Urinary bladder (tissue), 4 donors: ENCODE results near the gene GFRA1. TPM values are rescaled to one million over a fixed set of nuclear protein-coding genes. Genes with fewer than 3 reads are reported as not detected.
"Not testable (repeated sequence)": the region's sequence is repeated elsewhere in the genome, so short reads cannot be mapped to it uniquely, and the experiment has no call there.

ENCODE experiments used
- DNase-seq: peaks from one replicate; pipeline ENCODE4 v3.0.0-alpha.2; 2015; ENCODE audit errors: extremely low spot score
- H3K27ac ChIP-seq: one replicate; pipeline ENCODE4 v1.5.1; 2013; ENCODE audit warnings: low read depth, mild to moderate bottlenecking, moderate library complexity
- H3K36me3 ChIP-seq: one replicate; pipeline ENCODE4 v1.6.1; 2013; ENCODE audit warnings: mild to moderate bottlenecking, moderate library complexity; ENCODE audit not compliant: insufficient read depth
- H3K4me1 ChIP-seq: one replicate; pipeline ENCODE4 v1.6.1; 2013; ENCODE audit warnings: mild to moderate bottlenecking, moderate library complexity; ENCODE audit not compliant: insufficient read depth
- H3K4me3 ChIP-seq: one replicate; pipeline ENCODE4 v1.5.1; 2013; ENCODE audit warnings: low read depth, low read length
- WGBS: extraction: QIAGEN DNeasy Blood & Tissue Kit; methylation state at CpG from one replicate; pipeline ENCODE4 v1.1.7; 2013; 5-methylcytosine and 5-hydroxymethylcytosine counted together
- polyA plus RNA-seq: library from polyadenylated mRNA; stranded (reverse); fragments of 200-250 nt; gene quantifications from one replicate; pipeline ENCODE4 v1.2.3, GENCODE V29; 2013
- total RNA-seq: library from RNA; depleted of rRNA; stranded (reverse); fragments of >200 nt; gene quantifications from one replicate; pipeline ENCODE4 v1.2.3, GENCODE V29; 2014
- donor health status: healthy with polysubstance abuse.
- donor health status: healthy.

The GFRA1 gene
- total and polyA plus RNA-seq, 2 donors = 24.2 to 60.9 TPM

DNA sequence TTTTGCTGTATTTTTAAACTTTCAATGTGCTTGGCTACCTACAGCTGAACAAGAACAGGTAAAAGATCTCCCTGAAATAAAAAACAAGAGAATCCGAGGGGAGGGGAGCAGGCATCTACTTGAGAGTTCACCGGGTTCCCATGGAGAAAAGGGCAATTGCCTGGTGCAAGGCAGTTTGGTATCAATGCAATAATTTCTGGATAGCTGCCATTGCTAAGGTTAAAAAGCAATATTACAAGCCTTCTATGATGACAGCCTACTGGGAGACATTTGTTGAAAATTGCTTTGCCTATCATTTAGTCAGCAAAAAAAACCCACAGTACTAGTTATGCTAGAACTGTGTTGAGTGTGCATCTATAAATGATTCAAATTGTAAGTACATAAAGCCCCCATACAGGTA is 82.1 kb downstream of the GFRA1 start:
- Histone ChIP-seq H3K36me3 (no peaks in the 10 kb centered on the region), H3K4me3 (no peak overlapping the region), H3K4me1 (no peaks in the 10 kb centered on the region), H3K27ac (no peak overlapping the region)
- WGBS = 94% methylated on average over 2 of the region's 2 CpGs
- no peak for DNase-seq

DNA sequence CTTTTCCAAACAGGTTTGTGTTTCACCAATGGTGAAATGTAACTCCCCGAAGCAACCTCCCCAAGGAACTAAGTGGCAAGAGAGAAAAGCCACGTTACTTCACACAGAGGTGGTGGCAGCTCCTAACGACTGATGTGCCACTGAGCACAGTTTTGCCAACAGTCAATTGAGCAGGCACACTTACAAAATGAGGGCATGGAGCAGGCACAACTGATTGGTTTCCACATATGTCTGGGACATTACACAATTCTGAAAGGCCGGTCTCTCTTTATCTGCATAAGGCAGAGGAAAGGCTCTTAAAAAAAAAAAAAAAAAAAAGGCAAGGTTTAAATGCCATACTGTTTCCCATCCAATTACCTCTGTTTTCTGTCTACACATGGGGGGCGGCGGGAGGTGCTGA is 86.7 kb downstream of the GFRA1 start:
- no peaks in the 10 kb centered on the region for H3K36me3 ChIP-seq
- H3K27ac ChIP-seq = no peak overlapping the region
- no peak overlapping the region for H3K4me3 ChIP-seq
- no peaks in the 10 kb centered on the region for H3K4me1 ChIP-seq
- no peak for DNase-seq
- WGBS = 94% methylated on average over 6 of the region's 6 CpGs

DNA sequence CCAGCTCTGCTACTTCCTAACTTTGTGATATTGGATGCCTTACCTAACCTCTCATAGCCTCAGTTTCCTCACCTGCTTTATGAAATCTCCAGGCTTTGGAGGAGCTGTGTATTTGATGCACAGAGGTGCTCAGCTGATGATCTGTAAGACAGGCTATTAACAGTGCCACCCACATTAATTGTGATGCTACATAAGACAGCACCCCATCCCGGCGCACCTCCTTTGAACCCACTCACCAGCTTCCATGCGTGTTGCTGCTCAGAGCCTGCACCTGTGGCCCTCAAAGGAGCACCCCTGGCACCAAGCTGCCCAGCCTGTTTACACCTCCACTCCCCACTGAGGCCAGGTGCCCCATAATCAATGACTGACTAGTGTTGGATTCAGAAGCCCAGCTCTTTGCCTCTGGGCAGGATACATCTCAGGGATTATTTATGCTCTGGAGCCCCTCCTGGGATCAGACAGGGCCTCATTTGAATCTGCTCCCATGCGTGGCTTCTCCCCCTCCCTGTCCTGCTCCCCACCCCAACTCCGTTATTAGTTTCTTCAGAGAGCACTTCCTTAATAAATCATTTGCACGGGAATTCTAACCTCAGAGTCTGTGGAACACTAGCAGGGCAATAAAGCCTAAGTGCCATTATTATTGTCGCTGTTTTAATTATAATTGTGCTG is 87.7 kb downstream of the GFRA1 start:
- Histone ChIP-seq H3K4me3 (no peak overlapping the region), H3K36me3 (no peaks in the 10 kb centered on the region), H3K27ac (no peak overlapping the region), H3K4me1 (no peaks in the 10 kb centered on the region)
- DNase-seq = no peak
- WGBS = 80% methylated on average over 7 of the region's 7 CpGs

DNA sequence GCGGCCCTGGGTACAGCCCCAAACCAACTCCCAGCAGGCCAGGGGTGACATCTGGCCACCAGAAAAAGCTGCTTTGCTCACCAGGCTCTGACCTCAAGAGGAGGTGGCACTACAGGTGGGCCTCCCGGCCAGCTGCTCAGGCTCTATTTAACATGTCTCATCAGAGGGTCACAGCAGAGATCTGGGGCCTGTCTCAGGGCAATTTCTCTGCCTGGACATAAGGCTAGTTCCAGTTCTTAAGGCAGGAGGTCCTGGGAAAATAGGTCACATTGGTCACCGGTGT is 88.6 kb downstream of the GFRA1 start:
- no peak for DNase-seq
- H3K4me3 ChIP-seq = no peak overlapping the region
- WGBS = 92% methylated on average over 3 of the region's 3 CpGs

DNA sequence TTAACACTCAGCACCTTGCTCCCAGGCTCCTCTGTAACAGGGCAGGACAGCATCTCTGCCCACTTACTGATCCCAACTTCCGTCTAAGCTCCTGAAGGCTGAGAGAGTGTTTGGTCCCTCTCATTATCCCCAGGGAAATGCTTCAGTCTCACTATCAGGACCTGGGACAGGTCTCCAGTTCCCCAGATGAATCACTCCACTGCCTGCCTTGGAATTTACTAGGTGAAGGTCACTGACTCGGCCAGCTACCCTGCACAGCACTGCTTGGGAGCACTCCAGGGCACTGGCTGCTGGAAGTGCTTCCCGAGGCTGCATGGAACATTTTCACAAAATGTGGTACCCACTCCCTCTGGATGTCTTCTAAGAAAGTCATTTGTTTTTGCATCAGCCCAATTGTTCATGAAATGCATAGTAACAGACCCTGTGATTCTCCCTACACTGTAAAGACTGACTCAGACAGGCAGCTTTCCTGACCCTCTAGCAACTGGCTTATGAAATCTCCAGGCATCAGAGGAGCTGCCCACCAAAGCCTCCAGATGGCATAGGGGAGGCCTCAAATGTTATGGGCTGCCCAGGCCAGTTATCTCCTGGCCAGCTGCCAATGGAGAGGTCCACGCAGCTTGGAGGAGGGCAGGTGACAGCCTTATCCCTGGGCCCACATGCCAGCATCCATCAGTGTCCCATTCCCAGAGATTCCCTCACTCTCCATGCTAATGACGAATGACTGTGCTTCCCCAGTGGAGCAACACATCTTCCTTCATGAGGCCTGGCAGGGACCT is 89.1 kb downstream of the GFRA1 start:
- no peak overlapping the region for H3K4me3 ChIP-seq
- no peak for DNase-seq

More for the DNA sequence above, 88.6 kb downstream of the GFRA1 start:
- H3K27ac ChIP-seq = no peak overlapping the region
- no peaks in the 10 kb centered on the region for H3K4me1 ChIP-seq
- no peaks in the 10 kb centered on the region for H3K36me3 ChIP-seq

DNA sequence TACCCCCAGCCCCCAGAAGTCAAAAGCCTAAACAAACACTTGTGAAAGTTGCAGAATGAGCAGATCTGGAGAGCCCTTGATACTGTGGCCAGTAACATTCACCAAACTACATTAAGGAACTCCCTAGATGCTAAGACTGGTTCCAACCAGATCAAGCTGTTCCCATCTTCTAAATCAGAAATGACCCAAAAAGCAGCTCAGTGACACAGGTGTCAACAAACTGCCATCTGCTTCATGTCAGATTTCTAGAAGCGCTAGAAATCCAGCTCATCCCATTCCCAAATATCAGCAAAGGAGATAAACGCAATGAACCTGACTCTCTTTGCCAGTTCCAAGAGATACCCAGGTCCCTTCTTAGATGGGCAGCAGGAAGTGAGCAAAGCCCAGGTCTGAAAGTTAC is 90.6 kb downstream of the GFRA1 start:
- no peak for DNase-seq
- peaks cover 1% of the 10 kb centered on the region for H3K4me1 ChIP-seq
- H3K27ac ChIP-seq = no peak overlapping the region
- H3K36me3 ChIP-seq = no peaks in the 10 kb centered on the region
- H3K4me3 ChIP-seq = no peak overlapping the region
- WGBS = 97% methylated on average over 2 of the region's 2 CpGs

More for the DNA sequence above, 89.1 kb downstream of the GFRA1 start:
- Histone ChIP-seq H3K27ac (no peak overlapping the region), H3K36me3 (no peaks in the 10 kb centered on the region), H3K4me1 (no peaks in the 10 kb centered on the region)
- 53% methylated on average over 5 of the region's 5 CpGs for WGBS

DNA sequence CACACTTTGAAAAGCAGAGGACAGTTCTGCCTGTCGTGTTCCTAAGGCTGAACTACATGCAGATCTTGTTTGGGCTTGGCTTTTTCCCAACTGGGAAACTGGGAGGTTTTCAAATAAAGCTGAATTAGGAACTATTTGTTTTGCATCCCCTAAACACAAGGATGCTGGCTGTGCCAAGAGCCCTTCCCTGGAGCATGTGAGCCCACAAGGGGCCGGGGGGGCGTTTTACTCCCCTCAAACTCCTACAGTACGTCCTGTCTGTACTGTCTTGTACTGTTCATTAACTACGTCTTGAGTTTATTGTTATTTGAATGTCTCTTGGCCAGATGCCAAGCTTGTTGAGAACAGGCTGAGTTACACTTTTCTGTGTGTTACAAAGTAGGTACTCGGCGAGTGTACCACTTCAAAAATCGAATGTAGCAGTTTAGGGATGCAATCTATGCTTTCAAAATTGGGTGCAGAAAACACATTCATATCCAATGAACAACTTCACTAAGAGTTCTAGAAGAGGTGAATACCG is 94.9 kb downstream of the GFRA1 start:
- H3K27ac ChIP-seq = no peak overlapping the region
- DNase-seq = no peak
- H3K4me1 ChIP-seq = peaks cover 1% of the 10 kb centered on the region

DNA sequence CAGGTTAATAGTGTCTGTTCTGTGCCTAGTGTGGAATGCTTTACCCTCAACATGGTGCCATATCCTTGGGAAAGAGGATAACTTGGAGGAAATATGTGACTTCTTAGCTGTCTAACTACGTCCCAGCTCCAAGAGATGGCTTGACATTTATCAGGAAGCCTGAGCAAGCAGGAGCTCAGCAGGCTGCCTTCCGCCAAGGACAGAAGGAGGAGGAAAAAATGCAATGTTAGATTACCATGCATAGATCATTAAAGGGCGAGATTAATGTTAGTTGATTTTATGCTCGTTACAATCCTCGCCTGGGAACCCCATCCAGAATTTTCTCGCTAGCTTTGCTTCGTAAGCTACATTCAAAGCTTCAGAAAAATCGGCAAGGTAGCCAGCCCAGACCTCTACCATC is 97.8 kb downstream of the GFRA1 start:
- Histone ChIP-seq H3K4me1 (peaks cover 1% of the 10 kb centered on the region), H3K36me3 (no peaks in the 10 kb centered on the region), H3K27ac (no peak overlapping the region), H3K4me3 (no peak overlapping the region)
- DNase-seq = no peak
- 97% methylated on average over 8 of the region's 8 CpGs for WGBS

More for the DNA sequence above, 94.9 kb downstream of the GFRA1 start:
- Histone ChIP-seq H3K36me3 (no peaks in the 10 kb centered on the region), H3K4me3 (no peak overlapping the region)
- 48% methylated on average over 9 of the region's 9 CpGs for WGBS

DNA sequence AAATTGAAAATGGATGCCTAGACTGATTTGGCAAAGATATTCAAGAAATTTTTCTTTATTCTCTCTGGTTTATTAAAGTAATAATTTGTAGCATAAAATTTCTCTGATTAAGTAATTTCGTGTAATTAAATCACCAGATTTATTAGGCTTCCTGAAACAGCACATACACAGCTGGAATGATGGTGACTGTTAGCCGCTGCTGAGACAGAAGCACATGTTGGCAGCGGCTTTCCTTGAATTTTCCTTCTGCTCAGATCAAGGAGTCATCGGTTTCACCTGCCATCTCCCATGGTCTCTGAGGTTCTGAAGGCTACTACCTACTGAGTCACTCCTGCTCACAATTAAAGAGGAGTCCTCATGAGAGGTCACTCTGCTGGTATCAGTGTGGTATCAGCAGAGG is 101.5 kb downstream of the GFRA1 start:
- Histone ChIP-seq H3K27ac (no peak overlapping the region), H3K4me1 (no peaks in the 10 kb centered on the region), H3K36me3 (no peaks in the 10 kb centered on the region), H3K4me3 (no peak overlapping the region)
- DNase-seq = no peak
- WGBS = 89% methylated on average over 4 of the region's 4 CpGs

DNA sequence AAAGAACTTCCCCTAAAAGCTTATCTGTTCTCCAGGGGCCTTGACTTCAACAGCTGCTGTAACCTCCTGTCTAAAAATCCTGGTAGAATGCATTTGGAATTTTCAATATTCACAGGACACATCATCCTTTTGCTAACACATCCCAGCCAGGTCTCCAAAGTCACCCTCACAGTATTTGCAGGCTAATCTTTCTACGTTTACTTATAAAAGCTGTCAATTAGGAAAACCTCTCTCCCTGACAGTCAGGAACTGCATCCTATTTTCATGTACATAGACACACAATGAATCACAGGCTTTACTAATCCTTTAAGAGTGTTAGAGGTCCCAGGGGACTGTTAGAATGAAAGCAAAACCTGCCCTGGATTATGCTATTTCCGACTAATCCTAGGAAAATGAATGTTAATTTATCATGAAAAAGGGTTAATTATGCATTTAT is 102.2 kb downstream of the GFRA1 start:
- WGBS = 23% methylated on average over 2 of the region's 2 CpGs

DNA sequence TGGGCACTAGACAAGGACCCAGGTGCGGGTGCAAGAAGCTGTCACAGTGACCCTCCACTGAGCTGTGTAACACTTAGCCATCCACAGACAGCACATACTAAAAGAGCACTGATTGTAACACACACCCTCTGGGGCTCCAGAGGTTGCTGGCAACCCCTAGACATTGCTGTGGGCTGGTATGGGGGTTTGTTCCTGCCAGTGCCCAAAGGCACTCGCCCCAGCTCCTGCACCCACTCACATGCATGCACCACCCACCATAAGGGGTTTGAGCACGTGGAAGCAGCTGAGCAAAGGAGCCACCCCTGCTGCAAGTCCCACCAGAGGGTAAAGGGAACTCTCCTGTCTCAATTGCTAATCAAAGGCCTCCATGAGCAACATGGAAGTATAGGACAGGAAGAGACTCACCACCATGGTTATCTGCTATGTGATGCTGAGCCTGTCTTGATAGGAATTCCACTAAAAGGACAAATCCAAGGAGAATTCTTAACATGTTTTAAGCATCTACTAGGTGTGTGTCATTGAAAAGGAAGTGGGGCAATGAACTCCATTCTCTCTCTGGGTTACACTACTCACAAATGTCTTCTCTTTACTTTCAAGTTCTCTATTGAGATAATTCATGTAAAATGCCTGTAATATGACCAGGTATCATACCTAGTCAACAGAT is 103.1 kb downstream of the GFRA1 start:
- DNase-seq = no peak
- Histone ChIP-seq H3K27ac (no peak overlapping the region), H3K4me1 (no peaks in the 10 kb centered on the region), H3K4me3 (no peak overlapping the region), H3K36me3 (no peaks in the 10 kb centered on the region)
- WGBS = 92% methylated on average over 3 of the region's 3 CpGs

More for the DNA sequence above, 102.2 kb downstream of the GFRA1 start:
- Histone ChIP-seq H3K27ac (no peak overlapping the region), H3K4me1 (no peaks in the 10 kb centered on the region), H3K4me3 (no peak overlapping the region), H3K36me3 (no peaks in the 10 kb centered on the region)
- no peak for DNase-seq

DNA sequence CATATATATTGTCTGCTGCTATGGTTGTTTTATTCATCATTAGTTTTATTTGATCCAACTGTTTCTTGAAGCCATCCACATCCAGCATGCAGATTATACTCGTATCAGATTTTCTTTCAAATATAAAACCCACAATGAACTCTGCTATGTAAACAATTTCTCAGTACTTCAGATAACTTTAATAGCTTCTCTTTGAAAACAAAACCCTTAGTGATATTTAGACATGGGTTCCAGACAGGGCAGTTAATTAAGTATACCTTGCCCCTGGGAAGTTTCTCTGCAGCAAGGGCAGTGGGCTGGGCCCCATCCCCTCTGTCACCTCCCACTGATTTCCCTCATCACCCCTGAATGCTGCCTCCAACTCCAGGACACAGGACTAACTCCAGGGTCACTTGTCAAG is 104.3 kb downstream of the GFRA1 start:
- Histone ChIP-seq H3K4me1 (no peaks in the 10 kb centered on the region), H3K36me3 (no peaks in the 10 kb centered on the region), H3K27ac (no peak overlapping the region), H3K4me3 (no peak overlapping the region)
- WGBS = 37% methylated on average over 1 of the region's 1 CpG
- DNase-seq = no peak

DNA sequence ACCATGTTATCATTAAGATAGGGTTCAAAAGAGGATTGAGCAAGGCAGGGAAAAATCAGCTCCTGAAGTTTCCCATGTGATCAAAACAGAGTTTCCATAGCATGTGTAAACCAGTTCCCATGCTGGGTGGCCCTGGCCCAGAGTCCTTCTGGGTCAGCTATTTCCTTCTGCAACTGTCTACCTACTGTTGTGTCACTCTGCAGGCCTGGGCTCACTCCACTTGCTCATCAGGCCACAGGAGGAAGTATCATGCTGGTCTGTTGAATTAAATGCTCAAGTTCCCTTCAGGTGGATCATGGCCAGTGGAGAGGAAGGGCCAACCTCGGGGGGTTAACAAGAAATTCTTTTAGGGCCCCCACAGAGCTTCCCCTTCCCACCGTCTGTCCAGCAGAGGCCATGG is 104.7 kb downstream of the GFRA1 start:
- Histone ChIP-seq H3K4me3 (no peak overlapping the region), H3K27ac (no peak overlapping the region), H3K36me3 (no peaks in the 10 kb centered on the region), H3K4me1 (no peaks in the 10 kb centered on the region)
- no peak for DNase-seq
- 19% methylated on average over 2 of the region's 2 CpGs for WGBS

DNA sequence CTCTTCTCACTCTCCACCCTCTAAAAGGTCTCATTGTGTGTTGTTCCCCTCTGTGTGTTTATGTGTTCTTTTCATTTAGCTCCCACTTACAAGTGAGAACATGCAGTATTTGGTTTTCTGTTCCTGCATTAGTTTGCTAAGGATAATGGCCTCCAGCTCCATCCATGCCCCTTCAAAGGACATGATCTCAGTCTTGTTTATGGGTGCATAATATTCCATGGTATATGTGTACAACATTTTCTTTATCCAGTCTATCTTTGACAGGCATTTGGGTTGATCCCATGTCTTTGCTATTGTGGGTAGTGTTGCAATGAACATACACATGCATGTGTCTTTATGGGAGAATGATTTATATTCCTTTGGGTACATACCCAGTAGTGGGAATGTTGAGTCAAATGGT is 107.1 kb downstream of the GFRA1 start:
- not testable (repeated sequence) for H3K4me1 ChIP-seq, DNase-seq, H3K4me3 ChIP-seq, H3K36me3 ChIP-seq, H3K27ac ChIP-seq
